GM19324 (cell line): Measurements from ENCODE around the gene TRIM63.

Experiments
- ATAC-seq: cut with Tn5 transposase; IDR thresholded peaks from one replicate; pipeline ENCODE4 v1.9.1; 2021; ENCODE audit warnings: mild to moderate bottlenecking, moderate library complexity; ENCODE audit not compliant: unreplicated experiment, low FRiP score

TRIM63 gene

GRCh38 chr1:26089125-26089524 is 21.7 kb upstream of the TRIM63 start:
- ATAC-seq: no peak

GRCh38 chr1:26084844-26085243 is 17.4 kb upstream of the TRIM63 start:
- ATAC-seq: no peak

GRCh38 chr1:26084091-26084561 is 16.7 kb upstream of the TRIM63 start:
- no peak for ATAC-seq

GRCh38 chr1:26083208-26083607 is 15.8 kb upstream of the TRIM63 start:
- no peak for ATAC-seq

GRCh38 chr1:26082020-26082350 is 14.6 kb upstream of the TRIM63 start:
- no peak for ATAC-seq

- no peak for ATAC-seq
These were observed 14.0 kb upstream of the TRIM63 start for GRCh38 chr1:26081267-26082019.

GRCh38 chr1:26079960-26080814 is 12.8 kb upstream of the TRIM63 start:
- no peak for ATAC-seq

GRCh38 chr1:26079178-26079563 is 11.7 kb upstream of the TRIM63 start:
- ATAC-seq: no peak

GRCh38 chr1:26078286-26079177 is 11.1 kb upstream of the TRIM63 start:
- ATAC-seq: no peak

- no peak for ATAC-seq
These were observed 10.1 kb upstream of the TRIM63 start for GRCh38 chr1:26077524-26077923.

GRCh38 chr1:26075421-26076144 is 8.2 kb upstream of the TRIM63 start:
- no peak for ATAC-seq

- ATAC-seq: no peak
These were observed 4.9 kb upstream of the TRIM63 start for GRCh38 chr1:26072305-26072704.

GRCh38 chr1:26070963-26071342 is 3.5 kb upstream of the TRIM63 start:
- ATAC-seq: no peak

GRCh38 chr1:26070296-26070962 is 3.0 kb upstream of the TRIM63 start:
- no peak for ATAC-seq

- ATAC-seq: no peak
These were observed 2.5 kb upstream of the TRIM63 start for GRCh38 chr1:26069941-26070295.

- no peak for ATAC-seq
These were observed 573 bp downstream of the TRIM63 start for GRCh38 chr1:26066857-26067256.

GRCh38 chr1:26066160-26066559 is 1.3 kb downstream of the TRIM63 start:
- no peak for ATAC-seq

GRCh38 chr1:26064553-26064952 is 2.9 kb downstream of the TRIM63 start:
- no peak for ATAC-seq

GRCh38 chr1:26060832-26061574 is 6.4 kb downstream of the TRIM63 start:
- ATAC-seq: no peak
